ENCODE measurements around the gene MARVELD2.
"Not testable (repeated sequence)": the region's sequence is repeated elsewhere in the genome, so short reads cannot be mapped to it uniquely, and the experiment has no call there.

MARVELD2 gene

DNA sequence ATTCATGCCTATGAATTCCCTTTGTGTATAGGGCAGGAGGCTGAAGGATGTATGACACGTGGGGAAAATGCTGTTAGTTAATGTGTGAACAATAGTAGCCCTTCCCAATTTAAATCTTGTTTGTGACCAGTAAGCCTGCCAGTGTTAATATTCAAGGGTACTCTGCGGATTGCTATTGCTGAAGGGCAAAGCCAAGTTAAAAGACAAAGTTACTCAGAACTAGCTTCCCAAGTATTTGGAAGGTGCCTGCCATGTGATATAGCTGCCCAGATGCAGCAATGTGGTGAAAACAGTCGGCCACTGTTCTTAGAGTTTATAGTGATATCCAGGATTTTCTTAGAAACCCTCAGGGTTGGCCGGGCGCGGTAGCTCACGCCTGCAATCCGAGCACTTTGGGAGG lies 34.6 kb downstream of the MARVELD2 start:
- in situ Hi-C loops (cut with HindIII; ENCODE audit: low sequenced_read_pairs) = no loop called here

DNA sequence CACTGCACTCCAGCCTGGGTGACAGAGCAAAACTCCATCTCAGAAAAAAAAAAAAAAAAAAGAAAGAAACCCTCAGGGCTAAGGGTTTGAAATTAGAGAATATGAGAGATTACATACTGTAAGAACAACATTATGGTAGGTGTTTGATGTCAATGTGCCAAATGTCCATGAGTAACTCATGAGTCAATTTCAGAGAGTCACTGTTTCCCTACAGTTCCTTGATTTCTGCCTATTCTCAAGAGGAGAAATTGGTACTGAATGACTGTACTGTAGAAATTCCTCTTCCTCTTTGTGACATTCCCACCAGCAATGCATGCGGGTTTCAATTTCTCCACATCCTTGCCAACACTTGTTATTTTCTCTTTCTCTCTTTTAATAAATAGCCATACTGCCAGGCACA lies 35.2 kb downstream of the MARVELD2 start:
- in situ Hi-C loops (cut with HindIII; ENCODE audit: low sequenced_read_pairs) = no loop called here

DNA sequence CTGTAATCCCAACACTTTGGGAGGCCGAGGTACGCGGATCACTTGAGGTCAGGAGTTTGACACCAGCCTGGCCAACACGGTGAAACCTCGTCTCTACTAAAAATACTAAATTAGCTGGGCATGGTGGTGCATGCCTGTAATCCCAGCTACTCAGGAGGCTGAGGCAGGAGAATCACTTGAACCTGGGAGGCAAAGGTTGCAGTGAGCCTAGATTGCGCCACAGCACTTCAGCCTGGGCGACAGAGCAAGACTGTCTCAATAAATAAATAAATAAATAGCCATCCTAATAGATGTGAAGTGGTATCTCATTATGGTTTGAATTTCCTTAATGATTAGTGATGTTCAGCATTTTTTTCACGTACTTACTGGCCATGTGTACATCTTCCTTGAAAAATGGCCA lies 35.6 kb downstream of the MARVELD2 start:
- in situ Hi-C loops (cut with HindIII; ENCODE audit: low sequenced_read_pairs) = not testable (repeated sequence)

DNA sequence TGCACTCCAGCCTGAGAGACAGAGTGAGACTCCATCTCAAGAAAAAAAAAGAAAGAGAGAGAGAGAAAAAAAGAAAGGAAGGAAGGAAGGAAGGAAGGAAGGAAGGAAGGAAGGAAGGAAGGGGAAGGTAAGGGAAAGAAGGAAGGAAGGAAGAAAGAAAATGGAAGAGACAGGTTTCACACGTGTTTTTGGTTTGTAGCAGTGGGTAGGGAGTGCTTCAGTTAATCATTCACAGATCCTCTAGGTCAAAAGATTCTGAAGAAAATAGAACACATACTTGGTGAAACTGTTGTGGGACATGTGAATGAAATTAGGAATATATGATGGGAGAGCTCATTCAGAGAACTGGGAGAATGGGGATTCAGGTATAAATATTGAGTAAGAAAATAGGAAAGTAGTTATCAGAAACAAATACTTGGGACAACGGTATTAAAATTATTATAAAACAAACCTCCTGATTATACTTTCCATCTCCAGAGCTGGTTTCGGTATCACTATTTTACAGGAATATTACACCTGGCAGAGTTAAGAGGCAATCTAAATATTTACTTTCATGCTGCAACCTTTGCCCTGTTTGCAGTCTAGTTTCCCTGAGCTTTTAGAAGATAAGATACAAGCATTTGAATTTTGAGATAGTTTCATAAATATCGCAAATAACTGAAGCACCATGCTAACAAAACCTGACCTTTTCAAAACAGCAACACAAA lies 37.2 kb downstream of the MARVELD2 start:
- in situ Hi-C loops (cut with HindIII; ENCODE audit: low sequenced_read_pairs) = no loop called here

DNA sequence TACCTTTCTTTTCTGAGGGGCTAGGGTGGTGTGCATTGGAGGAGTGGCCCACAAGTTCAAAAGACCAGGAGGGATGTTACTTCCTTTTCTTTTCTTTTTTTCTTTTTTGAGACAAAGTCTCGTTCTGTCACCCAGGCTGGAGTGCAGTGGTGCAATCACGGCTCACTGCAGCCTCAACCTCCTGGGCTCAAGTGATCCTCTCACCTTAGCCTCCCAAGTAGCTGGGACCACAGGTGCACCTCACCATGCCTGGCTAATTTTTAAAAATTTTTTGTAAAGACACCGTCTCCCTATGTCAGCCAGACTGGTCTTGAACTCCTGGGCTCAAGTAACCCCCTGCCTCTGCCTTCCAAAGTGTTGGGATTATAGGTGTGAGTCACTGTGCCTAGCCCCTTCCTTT lies 38.6 kb downstream of the MARVELD2 start:
- in situ Hi-C loops (cut with HindIII; ENCODE audit: low sequenced_read_pairs) = not testable (repeated sequence)

DNA sequence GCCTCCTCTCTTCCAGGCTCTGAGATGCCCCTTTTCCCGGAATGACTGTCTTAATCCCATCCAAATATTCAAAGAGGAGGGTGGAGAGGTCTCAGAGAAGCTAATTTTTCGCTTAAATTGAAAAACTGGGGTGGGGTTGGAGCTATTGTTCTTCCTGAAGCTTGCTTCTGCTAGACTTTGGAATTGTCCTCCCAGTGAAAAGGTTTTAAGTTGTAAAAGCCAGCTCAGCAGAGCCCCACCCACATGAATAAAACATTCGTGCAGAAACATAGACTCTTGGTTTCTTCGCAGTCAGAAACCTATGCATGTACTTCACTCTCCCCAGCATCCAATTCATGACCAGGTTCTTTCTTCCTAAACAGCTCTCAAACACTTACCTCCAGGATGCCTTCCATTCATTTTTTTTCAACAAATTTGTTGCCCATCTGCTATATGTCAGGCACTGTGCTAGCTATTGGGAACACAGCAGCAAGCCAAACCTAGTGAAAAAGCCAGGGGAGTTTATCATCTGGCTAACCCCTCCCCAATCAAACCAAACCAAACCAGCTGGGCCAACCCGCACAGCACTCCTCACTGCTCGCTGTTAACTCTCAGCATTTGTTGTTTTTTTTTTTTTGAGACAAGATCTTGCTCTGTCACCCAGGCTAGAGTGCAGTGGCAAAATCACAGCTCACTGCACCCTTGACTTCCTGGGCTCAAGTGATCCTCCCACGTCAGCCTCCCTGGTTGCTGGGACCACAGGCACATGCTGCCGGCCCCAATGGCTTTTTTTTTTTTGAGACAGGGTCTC lies 39.7 kb downstream of the MARVELD2 start:
- in situ Hi-C loops (cut with HindIII; ENCODE audit: low sequenced_read_pairs) = no loop called here

DNA sequence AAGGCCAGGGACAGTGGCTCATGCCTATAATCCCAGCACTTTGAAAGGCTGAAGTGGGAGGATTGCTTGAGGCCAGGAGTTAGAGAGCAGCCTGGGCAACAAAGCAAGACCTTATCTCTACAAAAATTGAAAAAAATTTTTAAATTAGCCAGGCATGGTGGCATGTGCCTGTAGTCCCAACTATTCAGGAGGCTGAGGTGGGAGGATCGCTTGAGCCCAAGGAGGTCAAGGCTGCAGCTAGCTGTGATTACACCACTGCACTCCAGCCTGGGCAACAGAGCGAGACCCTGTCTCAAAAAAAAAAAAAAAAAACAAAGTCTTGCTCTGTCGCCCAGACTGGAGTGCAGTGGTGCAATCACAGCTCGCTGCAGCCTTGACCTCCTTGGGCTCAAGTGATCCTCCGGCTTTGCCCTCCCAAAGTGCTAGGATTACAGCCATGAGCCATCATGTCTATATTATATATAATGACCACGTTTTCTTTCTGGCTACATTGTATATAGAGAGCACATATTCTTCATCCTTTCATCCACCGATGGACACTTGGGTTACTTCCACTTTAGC lies 40.6 kb downstream of the MARVELD2 start:
- in situ Hi-C loops (cut with HindIII; ENCODE audit: low sequenced_read_pairs) = not testable (repeated sequence)

DNA sequence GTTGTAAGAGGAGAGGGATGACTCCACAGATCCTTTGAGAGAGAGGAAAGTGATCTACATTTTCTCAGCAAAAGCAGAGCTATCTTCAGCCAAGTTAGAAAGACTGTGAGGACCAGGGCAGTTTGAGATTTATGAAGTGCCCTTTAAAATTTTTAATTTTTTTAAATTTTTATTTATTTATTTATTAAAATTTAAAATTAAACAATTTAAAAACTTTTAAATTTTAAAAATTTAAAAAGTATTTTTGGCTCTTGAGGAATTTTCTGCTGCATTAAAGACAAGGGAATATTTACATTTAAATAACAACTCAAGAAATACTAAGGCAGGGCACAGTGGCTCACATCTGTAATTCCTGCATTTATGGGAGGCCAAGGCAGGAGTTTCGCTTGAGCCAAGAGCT lies 47.3 kb downstream of the MARVELD2 start:
- in situ Hi-C loops (cut with HindIII; ENCODE audit: low sequenced_read_pairs) = no loop called here

DNA sequence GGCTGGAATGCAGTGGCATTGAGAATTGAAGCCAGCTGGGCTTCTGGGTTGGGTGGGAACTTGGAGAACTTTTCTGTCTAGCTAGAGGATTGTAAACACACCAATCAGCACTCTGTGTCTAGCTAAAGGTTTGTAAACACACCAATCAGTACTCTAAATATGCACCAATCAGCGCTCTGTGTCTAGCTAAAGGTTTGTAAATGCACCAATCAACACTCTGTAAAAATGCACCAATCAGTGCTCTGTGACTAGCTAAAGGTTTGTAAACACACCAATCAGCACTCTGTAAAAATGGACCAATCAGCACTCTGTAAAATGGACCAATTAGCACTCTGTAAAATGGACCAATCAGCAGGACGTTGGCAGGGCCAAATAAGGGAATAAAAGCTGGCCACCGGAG lies 51.5 kb downstream of the MARVELD2 start:
- in situ Hi-C loops (cut with HindIII; ENCODE audit: low sequenced_read_pairs) = not testable (repeated sequence)

DNA sequence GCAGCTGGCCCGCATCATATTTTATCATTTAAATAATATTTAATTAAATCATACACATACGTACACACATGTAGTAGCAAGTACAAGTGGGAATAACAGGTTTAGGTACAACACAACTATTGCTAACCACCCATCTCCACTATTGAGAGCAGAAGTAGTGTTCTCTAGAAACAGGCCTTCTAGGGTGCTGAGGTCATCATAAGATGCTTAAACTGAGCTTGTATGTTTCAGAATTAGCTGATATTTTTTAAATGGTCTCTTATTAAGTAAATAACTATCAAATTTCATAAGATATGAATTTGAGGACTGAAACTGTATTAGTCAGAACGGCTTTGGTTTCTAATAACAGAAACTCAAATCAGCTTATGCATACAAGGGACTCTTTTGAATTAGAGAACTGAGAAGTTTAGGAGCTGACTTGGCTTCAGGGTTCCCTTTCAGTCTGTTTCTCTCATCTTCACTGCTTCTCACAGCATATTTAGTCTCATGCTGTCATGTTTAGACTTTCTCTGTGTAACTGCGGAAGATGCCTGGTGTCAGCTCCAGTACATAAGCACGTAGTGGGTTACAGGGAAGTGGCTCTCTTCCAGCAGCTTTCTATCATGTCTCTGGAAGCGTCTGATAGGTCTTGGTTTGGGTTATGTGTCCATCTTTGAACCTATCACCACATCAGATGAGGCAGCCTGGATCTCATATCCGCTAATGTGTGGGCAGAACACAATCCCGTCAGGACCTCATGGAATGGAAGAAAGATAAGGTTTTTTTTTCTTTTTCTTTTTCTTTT lies 52.7 kb downstream of the MARVELD2 start:
- in situ Hi-C loops (cut with HindIII; ENCODE audit: low sequenced_read_pairs) = no loop called here

DNA sequence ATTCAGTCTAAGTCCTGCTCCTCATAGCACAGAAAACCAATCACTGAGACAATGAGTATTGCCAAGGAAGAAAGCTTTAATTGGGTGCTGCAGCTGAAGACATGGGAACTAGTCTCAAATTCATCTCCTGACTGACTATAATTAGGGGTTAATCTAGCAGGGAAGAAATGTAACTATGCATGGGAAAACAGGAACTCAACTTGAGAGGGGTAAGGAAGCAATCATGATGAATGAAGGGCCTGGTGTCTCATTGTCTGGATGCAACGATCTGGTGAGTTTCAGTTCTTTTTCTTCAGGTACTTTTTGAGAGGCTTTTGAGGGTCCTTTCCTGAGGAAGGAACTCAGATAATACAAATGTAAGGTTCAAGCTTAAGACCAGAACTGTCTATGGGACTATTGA lies 53.7 kb downstream of the MARVELD2 start:
- in situ Hi-C loops (cut with HindIII; ENCODE audit: low sequenced_read_pairs) = no loop called here

DNA sequence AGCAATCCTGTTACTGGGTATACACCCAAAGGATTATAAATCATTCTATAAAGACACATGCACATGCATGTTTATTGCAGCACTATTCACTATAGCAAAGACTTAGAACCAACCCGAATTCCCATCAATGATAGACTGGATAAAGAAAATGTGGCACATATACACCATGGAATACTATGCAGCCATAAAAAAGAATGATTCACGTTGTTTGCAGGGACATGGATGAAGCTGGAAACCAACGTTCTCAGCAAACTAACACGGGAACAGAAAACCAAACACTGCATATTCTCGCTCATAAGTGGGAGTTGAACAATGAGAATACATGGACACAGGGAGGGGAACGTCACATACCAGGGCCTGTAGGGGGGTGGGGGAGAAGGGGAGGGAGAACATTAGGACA lies 56.6 kb downstream of the MARVELD2 start:
- in situ Hi-C loops (cut with HindIII; ENCODE audit: low sequenced_read_pairs) = not testable (repeated sequence)

DNA sequence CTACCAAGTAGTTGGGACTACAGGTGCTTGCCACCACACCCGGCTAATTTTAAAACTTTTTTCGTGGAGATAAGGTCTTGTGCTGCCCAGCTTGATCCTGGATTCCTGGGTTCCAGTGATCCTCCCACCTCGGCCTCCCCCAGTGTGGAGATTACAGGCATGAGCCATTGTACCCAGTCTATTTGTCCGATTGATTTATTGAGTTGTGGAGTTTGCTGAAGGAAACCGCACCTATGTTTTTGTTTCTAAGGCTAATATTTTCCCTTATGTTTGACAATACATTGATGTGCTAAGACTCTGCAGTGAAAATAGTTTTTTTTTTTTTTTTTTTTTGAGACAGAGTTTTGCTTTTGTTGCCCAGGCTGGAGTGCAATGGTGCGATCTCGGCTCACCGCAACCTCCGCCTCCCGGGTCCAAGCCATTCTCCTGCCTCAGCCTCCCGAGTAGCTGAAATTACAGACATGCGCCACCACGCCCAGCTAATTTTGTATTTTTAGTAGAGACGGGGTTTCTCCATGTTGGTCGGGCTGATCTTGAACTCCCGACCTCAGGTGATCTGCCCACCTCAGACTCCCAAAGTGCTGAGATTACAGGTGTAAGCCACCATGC lies 57.7 kb downstream of the MARVELD2 start:
- in situ Hi-C loops (cut with HindIII; ENCODE audit: low sequenced_read_pairs) = not testable (repeated sequence)

DNA sequence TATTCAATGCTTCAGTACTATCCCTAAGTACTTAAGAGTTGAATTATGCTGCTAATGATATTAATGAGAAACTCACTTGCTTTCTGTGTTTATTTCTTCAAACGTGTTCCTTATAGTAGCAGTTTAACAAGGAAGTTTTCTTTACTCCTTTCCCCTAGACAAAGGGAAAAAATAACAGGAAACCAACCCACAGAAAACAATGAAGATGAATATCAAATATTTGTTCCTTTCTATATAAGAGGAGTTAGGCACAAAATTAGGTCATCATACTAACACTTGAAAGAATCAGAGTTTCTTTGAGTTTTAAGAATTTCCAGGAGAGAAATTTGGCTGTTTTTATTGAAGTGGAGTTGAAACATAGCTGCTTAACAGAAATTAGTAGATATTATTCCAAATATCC lies 62.3 kb downstream of the MARVELD2 start:
- in situ Hi-C loops (cut with HindIII; ENCODE audit: low sequenced_read_pairs) = no loop called here

DNA sequence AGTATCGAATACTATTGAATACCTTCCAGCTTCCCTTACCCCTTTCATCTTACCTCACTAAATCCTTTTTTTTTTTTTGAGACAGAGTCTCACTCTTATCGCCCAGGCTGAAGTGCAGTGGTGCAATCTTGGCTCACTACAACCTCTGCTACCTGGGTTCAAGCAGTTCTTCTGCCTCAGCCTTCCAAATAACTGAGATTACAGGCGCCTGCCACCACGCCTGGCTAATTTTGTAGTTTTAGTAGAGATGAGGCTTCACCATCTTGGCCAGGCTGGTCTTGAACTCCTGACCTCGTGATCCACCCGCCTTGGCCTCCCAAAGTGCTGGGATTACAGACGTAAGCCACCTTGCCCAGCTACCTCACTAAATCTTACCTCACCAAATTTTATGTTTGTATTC lies 63.4 kb downstream of the MARVELD2 start:
- in situ Hi-C loops (cut with HindIII; ENCODE audit: low sequenced_read_pairs) = not testable (repeated sequence)

DNA sequence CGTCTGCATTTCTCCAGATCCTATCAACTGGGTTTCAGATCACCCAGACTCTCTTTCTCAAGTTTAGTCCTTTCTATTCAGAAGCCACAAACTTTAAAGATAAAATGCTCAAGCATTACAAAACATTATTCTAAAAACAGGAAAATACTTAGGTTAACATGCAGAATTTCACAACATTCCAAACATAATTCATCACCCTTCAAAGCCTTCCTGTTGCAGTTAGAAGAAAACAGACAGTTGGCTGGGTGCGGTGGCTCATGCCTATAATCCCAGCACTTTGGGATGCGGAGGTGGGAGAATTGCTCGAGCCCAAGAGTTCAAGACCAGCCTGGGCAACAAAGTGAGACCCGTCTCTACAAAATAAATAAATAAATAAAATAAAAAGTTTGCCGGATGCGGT lies 70.0 kb downstream of the MARVELD2 start:
- in situ Hi-C loops (cut with HindIII; ENCODE audit: low sequenced_read_pairs) = no loop called here

DNA sequence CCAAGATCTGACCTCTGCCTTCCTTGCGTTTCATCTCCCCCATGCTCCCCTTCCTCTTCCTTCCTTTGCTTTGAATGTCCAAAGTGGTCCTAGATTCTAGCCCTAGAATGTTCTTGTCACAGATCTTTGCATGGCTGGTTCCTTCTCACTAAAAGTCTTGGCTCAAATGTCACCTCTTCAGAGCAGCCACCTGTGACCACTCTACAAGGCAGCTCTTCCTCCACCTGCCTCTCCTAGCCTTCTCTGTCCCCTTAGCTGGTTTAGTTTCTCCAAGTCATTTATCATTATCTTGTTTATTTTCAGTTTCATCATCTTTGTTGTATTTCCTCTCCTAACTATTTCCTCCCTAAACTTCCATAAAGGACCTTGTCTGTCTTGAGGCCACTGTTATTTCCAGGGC lies 70.6 kb downstream of the MARVELD2 start:
- in situ Hi-C loops (cut with HindIII; ENCODE audit: low sequenced_read_pairs) = no loop called here

DNA sequence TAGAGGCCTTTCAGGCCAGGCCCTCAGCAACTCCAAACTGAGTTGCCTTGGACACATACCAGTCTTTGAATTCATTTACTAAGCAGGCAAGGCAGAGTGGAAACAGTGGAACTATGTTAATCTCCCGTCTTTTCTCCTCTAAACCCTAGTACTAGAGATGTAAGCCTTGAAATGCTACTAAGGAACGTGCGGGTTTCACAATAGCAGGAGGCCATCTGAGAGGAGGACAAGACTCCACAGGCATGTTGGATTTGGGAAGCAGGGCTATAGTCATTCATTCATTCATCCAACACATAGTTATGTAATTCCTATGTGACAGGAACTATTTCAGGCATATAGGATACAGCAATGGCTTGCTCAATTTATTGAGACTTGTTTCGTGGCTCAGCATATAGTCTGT lies 74.3 kb downstream of the MARVELD2 start:
- in situ Hi-C loops (cut with HindIII; ENCODE audit: low sequenced_read_pairs) = no loop called here

DNA sequence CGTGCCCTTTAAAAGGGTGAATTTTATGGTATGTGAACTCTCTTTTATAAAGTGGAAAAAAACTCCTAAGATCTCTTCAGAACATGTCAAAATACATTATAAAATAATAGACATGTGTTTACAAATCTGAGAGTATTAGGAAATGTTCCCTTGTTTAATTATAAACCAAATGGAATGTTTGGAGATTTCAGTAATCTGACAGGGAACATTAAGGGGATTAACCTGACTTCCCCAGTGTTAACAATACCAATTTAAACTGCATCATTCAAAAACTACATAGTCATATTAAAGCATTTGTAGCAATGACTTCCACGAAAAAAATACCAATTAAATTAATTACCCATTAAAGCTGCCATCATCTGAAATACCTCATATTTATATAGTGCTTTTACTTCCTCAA lies 76.1 kb downstream of the MARVELD2 start:
- in situ Hi-C loops (cut with HindIII; ENCODE audit: low sequenced_read_pairs) = no loop called here

DNA sequence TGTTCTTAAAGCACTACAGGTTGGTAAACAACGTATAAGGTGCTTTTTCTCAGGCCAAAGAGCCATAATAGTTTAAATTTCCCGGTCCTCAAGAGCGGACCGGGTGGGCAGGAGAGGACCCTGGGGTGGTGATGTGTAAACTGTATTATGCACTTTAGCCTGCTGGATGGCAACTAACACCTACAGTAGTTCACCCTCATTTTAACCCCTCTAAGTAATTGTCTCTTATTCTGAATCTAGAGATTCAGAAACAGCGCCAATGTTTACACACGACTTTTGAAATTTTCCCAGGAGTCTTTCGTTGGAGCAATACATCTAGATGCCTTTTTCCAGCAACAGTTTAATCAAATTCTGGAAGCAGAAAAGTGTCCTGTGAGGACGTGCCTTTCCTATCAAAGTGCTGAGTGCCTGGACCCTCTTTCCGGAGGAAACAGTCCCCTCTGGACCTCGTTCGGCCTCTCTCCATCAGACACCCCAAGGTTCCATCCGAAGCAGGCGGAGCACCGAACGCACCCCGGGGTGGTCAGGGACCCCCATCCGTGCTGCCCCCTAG lies 77.0 kb downstream of the MARVELD2 start:
- in situ Hi-C loops (cut with HindIII; ENCODE audit: low sequenced_read_pairs) = no loop called here
